ENCODE data around the gene RIPOR3. TPM values are rescaled to one million over a fixed set of nuclear protein-coding genes. Genes with fewer than 3 reads are reported as not detected.
"Not testable (repeated sequence)": the region's sequence is repeated elsewhere in the genome, so short reads cannot be mapped to it uniquely, and the experiment has no call there.

The RIPOR3 gene
- total RNA-seq, 8 experiments from 2014 or later, result 1.0 to 13.0 (median 2.8) TPM

DNA sequence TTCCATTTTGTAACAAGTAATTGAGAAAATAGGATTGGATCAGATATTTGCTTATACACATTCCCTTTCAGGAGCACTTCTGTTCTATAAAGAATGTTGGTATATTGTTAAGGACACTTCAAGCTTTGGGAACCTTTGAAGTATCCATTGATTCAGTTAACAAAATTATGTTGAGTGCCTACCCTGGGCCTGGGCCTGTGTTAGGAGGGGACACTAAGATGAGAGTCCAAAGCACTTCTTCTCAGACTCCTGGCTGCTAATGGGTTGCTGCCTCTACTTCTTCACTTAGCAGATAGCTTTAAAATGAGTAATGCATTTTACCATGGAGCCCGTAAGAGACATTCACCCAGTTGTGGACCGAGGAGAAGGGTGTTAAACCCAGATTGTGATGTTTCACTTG, 140.8 kb downstream of the RIPOR3 start:
- 77 to 100% (median 95%) methylated on average over 1 to 2 of the region's 2 CpGs; no CpG with 5 or more reads in 3 of the 10 experiments for WGBS, 10 experiments
- in situ Hi-C loops (cut with MboI; ENCODE audit: low pct_unique_long_range_greater_than_20kb in 2 of 9, low sequenced_read_pairs in 9 of 9, unreplicated experiment in 9 of 9), result no loop called here
- no peak for ATAC-seq (replicated peaks in 6 of 8)

GRCh38 chr20:50548396-50548795, 142.9 kb downstream of the RIPOR3 start:
- H3K4me3 ChIP-seq, result no peak overlapping the region
- no peak overlapping the region for H3K27ac ChIP-seq
- WGBS, 10 experiments, result 91 to 100% (median 100%) methylated on average over 1 to 4 of the region's 5 CpGs; no CpG with 5 or more reads in 1 of the 10 experiments
- in situ Hi-C loops (cut with MboI; ENCODE audit: low pct_unique_long_range_greater_than_20kb in 2 of 9, low sequenced_read_pairs in 9 of 9, unreplicated experiment in 9 of 9), result no loop called here
- H3K4me1 ChIP-seq (replicated peaks in 1 of 2), result no peaks in the 10 kb centered on the region
- no peak for ATAC-seq (replicated peaks in 6 of 8)

More for the DNA sequence above, 140.8 kb downstream of the RIPOR3 start:
- Histone ChIP-seq H3K4me3 (no peak overlapping the region), H3K4me1 (replicated peaks in 1 of 2) (no peaks in the 10 kb centered on the region), H3K27ac (no peak overlapping the region)

DNA sequence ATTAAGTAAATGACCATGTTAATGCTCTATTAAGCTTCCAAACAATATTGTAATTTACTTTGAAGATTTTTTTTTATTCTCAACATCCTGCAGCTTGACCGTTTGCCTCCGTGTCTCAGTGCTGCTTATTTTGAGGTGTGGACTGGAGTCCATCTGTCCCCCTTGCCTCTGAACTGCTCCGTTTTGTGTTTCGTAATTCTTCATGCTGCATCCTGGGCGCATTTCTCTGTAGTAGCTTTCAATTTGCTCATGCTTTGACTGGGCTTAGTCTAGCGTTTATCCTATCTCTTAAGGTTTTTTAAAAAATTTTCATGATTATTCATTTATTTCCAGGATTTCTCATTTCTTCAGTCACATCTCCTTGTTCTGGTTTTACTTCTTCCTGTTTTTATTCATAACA, 143.4 kb downstream of the RIPOR3 start:
- ATAC-seq (replicated peaks in 6 of 8), result no peak
- 78 to 100% (median 94%) methylated on average over 2 to 6 of the region's 6 CpGs for WGBS, 10 experiments

DNA sequence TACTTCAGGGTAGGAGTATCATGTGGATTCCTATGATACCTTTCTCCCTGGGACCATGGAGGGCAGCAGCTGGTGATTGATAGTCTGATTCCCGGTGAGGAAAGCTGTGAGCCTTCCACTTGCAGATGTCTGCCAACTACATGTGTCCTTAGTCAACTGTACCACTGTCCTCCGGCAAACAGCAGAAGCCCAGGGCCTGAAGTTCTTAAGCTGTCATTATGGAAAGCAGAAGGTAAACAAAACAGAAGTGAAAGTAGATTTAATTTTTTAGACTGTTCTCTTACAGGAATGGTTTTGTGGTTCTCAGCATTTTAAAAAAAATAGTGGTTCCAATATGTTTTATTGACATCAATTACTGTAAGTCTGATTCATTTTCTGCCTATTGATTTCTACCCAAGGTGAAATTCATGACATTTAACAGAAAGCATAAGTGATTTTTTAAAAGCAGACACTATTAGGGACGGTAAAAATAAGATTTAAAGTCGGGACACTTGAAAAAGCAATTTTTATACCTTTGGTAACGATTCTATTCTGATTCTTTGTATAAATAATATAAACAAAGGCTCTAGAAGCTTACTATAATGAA, 144.5 kb downstream of the RIPOR3 start:
- H3K27ac ChIP-seq, result no peak overlapping the region
- 50 to 100% (median 82%) methylated on average over 1 to 5 of the region's 5 CpGs; no CpG with 5 or more reads in 1 of the 10 experiments for WGBS, 10 experiments
- in situ Hi-C loops (cut with MboI; ENCODE audit: low pct_unique_long_range_greater_than_20kb in 2 of 9, low sequenced_read_pairs in 9 of 9, unreplicated experiment in 9 of 9), result no loop called here
- peak in 2 of 8 experiments; percentile 35 to 56 for ATAC-seq (replicated peaks in 6 of 8)
- no peak overlapping the region for H3K4me3 ChIP-seq
- H3K4me1 ChIP-seq (replicated peaks in 1 of 2), result no peaks in the 10 kb centered on the region

More for the DNA sequence above, 143.4 kb downstream of the RIPOR3 start:
- no peak overlapping the region for H3K27ac ChIP-seq
- no peak overlapping the region for H3K4me3 ChIP-seq
- H3K4me1 ChIP-seq (replicated peaks in 1 of 2), result no peaks in the 10 kb centered on the region
- in situ Hi-C loops (cut with MboI; ENCODE audit: low pct_unique_long_range_greater_than_20kb in 2 of 9, low sequenced_read_pairs in 9 of 9, unreplicated experiment in 9 of 9), result no loop called here

DNA sequence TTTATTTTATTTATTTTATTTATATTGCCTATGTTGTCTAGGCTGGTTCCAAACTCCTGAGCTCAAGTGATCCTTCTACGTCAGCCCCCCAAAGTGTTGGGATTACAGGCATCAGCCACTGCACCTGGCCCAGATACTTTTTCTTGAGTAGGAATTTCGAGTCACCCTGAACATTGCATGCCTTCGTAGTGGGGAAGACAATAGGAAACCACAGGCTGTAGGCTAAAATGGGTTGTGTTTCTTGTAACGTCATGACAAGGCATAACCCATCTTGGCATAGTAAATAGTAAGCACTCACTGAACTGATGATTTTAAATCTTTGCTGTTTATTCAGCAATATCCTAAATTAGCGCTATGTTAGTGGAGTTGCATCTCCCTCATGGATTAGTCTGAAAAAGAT, 146.2 kb downstream of the RIPOR3 start:
- in situ Hi-C loops (cut with MboI; ENCODE audit: low pct_unique_long_range_greater_than_20kb in 2 of 9, low sequenced_read_pairs in 9 of 9, unreplicated experiment in 9 of 9), result no loop called here
- H3K4me1 ChIP-seq (replicated peaks in 1 of 2), result no peaks in the 10 kb centered on the region
- no peak overlapping the region for H3K27ac ChIP-seq
- WGBS, 10 experiments, result 94 to 100% (median 98%) methylated on average over 1 to 5 of the region's 5 CpGs; no CpG with 5 or more reads in 3 of the 10 experiments
- no peak overlapping the region for H3K4me3 ChIP-seq
- no peak for ATAC-seq (replicated peaks in 6 of 8)

GRCh38 chr20:50543326-50543725, 148.0 kb downstream of the RIPOR3 start:
- ATAC-seq (replicated peaks in 6 of 8), result no peak
- in situ Hi-C loops (cut with MboI; ENCODE audit: low pct_unique_long_range_greater_than_20kb in 2 of 9, low sequenced_read_pairs in 9 of 9, unreplicated experiment in 9 of 9), result no loop called here
- WGBS, 10 experiments, result 56 to 100% (median 90%) methylated on average over 3 to 5 of the region's 5 CpGs
- no peaks in the 10 kb centered on the region for H3K4me1 ChIP-seq (replicated peaks in 1 of 2)
- no peak overlapping the region for H3K27ac ChIP-seq
- H3K4me3 ChIP-seq, result no peak overlapping the region

GRCh38 chr20:50541606-50542041, 149.7 kb downstream of the RIPOR3 start:
- WGBS, 10 experiments, result 25 to 100% (median 76%) methylated on average over 1 to 4 of the region's 5 CpGs; no CpG with 5 or more reads in 2 of the 10 experiments
- ATAC-seq (replicated peaks in 6 of 8), result no peak
- no peak overlapping the region for H3K27ac ChIP-seq

DNA sequence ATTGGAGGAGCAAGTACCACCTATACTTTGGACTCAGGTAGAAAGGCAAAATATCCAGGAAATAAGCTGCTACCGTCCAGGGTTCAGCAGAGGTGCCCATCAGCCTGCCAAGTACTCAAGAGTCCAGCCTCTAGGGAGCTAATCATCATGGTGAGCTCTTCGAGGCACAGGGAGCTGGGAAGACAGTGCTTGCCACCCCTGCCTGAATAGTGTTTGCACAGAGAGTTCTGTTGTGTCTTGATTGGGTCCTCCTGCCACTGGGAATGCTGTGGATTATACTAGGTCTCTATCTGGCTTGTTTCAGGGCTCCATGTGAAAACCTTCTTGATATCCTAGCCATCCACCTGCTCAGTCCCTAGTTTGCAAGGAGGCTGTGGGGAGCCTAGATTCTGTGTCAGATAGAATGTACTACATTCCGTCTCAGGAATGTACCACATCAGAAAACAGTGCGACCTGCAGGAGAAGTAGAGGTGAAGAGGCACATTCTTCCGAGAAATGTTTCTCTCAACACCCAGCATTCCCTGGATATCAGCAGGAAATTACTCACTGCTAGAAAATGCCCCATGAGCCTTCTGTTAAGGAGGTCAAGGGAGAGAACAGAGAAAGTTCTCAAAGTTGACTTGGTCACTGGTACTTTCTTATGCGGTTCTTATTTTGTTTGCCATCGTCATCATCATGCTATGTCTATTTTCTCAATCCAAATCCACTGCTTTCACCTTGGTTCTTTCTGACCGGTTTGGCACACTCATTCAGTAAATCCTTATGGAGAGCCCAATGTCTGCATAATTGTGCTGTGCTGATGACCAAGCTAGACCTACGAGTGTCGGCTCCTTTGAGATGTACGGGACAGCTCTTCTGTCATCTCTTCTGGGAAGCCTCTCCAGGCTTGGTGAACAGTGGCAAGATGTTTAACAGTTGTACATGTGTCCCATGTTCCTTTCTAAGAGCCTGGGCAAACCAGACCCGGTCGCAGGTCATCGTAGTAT, 150.4 kb downstream of the RIPOR3 start:
- H3K27ac ChIP-seq, result no peak overlapping the region
- peak in 1 of 8 experiments; percentile 36 for ATAC-seq (replicated peaks in 6 of 8)
- in situ Hi-C loops (cut with MboI; ENCODE audit: low pct_unique_long_range_greater_than_20kb in 2 of 9, low sequenced_read_pairs in 9 of 9, unreplicated experiment in 9 of 9), result no loop called here

More at GRCh38 chr20:50541606-50542041, 149.7 kb downstream of the RIPOR3 start:
- Histone ChIP-seq H3K4me1 (replicated peaks in 1 of 2) (no peaks in the 10 kb centered on the region), H3K4me3 (no peak overlapping the region)
- in situ Hi-C loops (cut with MboI; ENCODE audit: low pct_unique_long_range_greater_than_20kb in 2 of 9, low sequenced_read_pairs in 9 of 9, unreplicated experiment in 9 of 9), result no loop called here

GRCh38 chr20:50539798-50540197, 151.5 kb downstream of the RIPOR3 start:
- H3K4me1 ChIP-seq (replicated peaks in 1 of 2); H3K27ac ChIP-seq; H3K4me3 ChIP-seq; in situ Hi-C loops (cut with MboI; ENCODE audit: low pct_unique_long_range_greater_than_20kb in 2 of 9, low sequenced_read_pairs in 9 of 9, unreplicated experiment in 9 of 9); ATAC-seq (replicated peaks in 6 of 8): not testable (repeated sequence)
- 90 to 100% (median 96%) methylated on average over 2 to 8 of the region's 8 CpGs for WGBS, 10 experiments

More for the DNA sequence above, 150.4 kb downstream of the RIPOR3 start:
- WGBS, 10 experiments, result 84 to 100% (median 96%) methylated on average over 2 to 10 of the region's 14 CpGs; no CpG with 5 or more reads in 1 of the 10 experiments
- Histone ChIP-seq H3K4me1 (replicated peaks in 1 of 2) (peaks cover 0 to 5% of the 10 kb centered on the region in 2 donors), H3K4me3 (no peak overlapping the region)

GRCh38 chr20:50538276-50538675, 153.1 kb downstream of the RIPOR3 start:
- Histone ChIP-seq H3K4me1 (replicated peaks in 1 of 2) (peaks cover 0 to 8% of the 10 kb centered on the region in 2 donors), H3K4me3 (no peak overlapping the region), H3K27ac (no peak overlapping the region)
- 56 to 89% (median 79%) methylated on average over 1 to 4 of the region's 4 CpGs for WGBS, 10 experiments
- peak in 1 of 8 experiments; percentile 28 for ATAC-seq (replicated peaks in 6 of 8)
- in situ Hi-C loops (cut with MboI; ENCODE audit: low pct_unique_long_range_greater_than_20kb in 2 of 9, low sequenced_read_pairs in 9 of 9, unreplicated experiment in 9 of 9), result no loop called here

DNA sequence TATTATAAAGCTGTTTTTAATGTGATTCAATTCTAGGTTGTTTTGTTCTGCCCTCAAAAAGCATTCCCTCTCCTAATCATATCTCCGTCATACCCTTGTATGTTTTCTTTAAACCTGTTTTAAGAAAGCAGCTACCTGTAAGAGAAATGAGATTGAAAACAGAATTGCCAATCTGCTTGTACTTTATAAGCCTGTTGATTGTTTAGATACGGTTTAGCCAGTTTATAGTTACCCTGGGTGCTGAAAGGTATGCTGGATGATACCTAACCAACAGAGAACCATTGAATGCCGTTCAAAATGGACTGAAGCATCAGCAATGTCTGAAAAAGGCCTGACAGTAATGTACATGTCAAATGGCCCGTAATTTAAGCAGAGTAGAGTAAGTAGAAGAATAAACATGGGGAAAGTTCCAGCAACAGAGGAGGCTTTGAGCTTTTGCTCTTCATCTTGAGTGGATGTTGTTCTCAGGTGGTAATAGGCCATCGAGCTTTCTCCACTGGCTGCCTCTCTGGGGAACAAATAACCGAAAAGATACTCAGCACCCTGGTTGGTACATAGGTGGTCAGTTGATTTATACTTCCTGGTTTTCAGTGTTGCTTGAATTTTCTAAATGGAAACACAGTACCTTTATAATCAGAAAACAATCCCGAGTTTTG, 153.7 kb downstream of the RIPOR3 start:
- no peak for ATAC-seq (replicated peaks in 6 of 8)
- Histone ChIP-seq H3K27ac (no peak overlapping the region), H3K4me3 (no peak overlapping the region), H3K4me1 (replicated peaks in 1 of 2) (peaks cover 0 to 8% of the 10 kb centered on the region in 2 donors)
- 80 to 100% (median 93%) methylated on average over 1 to 7 of the region's 7 CpGs for WGBS, 10 experiments
- in situ Hi-C loops (cut with MboI; ENCODE audit: low pct_unique_long_range_greater_than_20kb in 2 of 9, low sequenced_read_pairs in 9 of 9, unreplicated experiment in 9 of 9), result no loop called here

- Histone ChIP-seq H3K4me3 (no peak overlapping the region), H3K4me1 (replicated peaks in 1 of 2) (peaks cover 5 to 8% of the 10 kb centered on the region in 2 donors), H3K27ac (no peak overlapping the region)
- in situ Hi-C loops (cut with MboI; ENCODE audit: low pct_unique_long_range_greater_than_20kb in 2 of 9, low sequenced_read_pairs in 9 of 9, unreplicated experiment in 9 of 9), result no loop called here
- peak in 1 of 8 experiments; percentile 39 for ATAC-seq (replicated peaks in 6 of 8)
- 21 to 90% (median 74%) methylated on average over 2 to 4 of the region's 4 CpGs for WGBS, 10 experiments
Observed at GRCh38 chr20:50536333-50536732, 155.0 kb downstream of the RIPOR3 start.

Data from motor neuron (in vitro differentiated cells).